ENCODE data around the gene KCNH1. TPM values are rescaled to one million over a fixed set of nuclear protein-coding genes. Genes with fewer than 3 reads are reported as not detected.

The KCNH1 gene
- total and polyA plus RNA-seq, 10 of the 15 experiments (the other 5 are each of a cell fraction or from before 2014, with no cell fraction given): 0.02 to 0.04 (median 0.04) TPM; not detected in 7

DNA sequence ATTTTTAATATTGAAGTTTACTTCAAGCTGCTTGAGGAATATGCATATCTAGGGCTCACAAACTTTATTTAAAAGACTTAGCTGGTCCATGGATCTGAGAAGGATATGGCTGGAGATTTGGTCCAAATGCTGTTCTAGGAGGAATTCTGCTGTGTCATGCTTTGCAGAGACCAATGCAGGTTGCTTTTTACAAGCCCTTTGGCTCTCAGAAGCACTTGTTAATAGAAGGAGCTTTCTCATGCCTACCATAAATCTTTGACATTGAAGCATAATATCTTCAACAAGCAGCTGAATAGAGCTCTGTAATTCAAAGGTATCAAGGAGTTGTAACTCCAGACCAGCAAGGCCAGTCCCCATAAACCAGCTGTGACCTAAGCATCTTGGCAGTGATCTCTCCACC is 506.2 kb downstream of the KCNH1 start (continued):
- no peak for TF ChIP-seq EZH2 (IDR thresholded peaks at IDR 0.05; ENCODE audit: borderline replicate concordance, control insufficient read depth, low read depth, low read length)
- TF ChIP-seq, protein P1, sequence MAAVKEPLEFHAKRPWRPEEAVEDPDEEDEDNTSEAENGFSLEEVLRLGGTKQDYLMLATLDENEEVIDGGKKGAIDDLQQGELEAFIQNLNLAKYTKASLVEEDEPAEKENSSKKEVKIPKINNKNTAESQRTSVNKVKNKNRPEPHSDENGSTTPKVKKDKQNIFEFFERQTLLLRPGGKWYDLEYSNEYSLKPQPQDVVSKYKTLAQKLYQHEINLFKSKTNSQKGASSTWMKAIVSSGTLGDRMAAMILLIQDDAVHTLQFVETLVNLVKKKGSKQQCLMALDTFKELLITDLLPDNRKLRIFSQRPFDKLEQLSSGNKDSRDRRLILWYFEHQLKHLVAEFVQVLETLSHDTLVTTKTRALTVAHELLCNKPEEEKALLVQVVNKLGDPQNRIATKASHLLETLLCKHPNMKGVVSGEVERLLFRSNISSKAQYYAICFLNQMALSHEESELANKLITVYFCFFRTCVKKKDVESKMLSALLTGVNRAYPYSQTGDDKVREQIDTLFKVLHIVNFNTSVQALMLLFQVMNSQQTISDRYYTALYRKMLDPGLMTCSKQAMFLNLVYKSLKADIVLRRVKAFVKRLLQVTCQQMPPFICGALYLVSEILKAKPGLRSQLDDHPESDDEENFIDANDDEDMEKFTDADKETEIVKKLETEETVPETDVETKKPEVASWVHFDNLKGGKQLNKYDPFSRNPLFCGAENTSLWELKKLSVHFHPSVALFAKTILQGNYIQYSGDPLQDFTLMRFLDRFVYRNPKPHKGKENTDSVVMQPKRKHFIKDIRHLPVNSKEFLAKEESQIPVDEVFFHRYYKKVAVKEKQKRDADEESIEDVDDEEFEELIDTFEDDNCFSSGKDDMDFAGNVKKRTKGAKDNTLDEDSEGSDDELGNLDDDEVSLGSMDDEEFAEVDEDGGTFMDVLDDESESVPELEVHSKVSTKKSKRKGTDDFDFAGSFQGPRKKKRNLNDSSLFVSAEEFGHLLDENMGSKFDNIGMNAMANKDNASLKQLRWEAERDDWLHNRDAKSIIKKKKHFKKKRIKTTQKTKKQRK (IDR thresholded peaks at IDR 0.05; ENCODE audit: low read depth, low read length): no peak
- TF ChIP-seq, protein P2, sequence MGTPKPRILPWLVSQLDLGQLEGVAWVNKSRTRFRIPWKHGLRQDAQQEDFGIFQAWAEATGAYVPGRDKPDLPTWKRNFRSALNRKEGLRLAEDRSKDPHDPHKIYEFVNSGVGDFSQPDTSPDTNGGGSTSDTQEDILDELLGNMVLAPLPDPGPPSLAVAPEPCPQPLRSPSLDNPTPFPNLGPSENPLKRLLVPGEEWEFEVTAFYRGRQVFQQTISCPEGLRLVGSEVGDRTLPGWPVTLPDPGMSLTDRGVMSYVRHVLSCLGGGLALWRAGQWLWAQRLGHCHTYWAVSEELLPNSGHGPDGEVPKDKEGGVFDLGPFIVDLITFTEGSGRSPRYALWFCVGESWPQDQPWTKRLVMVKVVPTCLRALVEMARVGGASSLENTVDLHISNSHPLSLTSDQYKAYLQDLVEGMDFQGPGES (IDR thresholded peaks at IDR 0.05): no peak
- TF ChIP-seq SIN3A (IDR thresholded peaks at IDR 0.05; ENCODE audit: low read depth, low read length): no peak

Other genes with a start within 250 kb of the KCNH1 start
- gene RCOR3, start 125.2 kb upstream of the KCNH1 start, total RNA-seq (2014; rRNA removed): 14.9 and 18.5 TPM in 2 replicates
- gene RCOR3, start 125.2 kb upstream of the KCNH1 start, total RNA-seq (2014; rRNA removed; fragmentation: Illumina TruSeq; extraction: Trizol): 22.3 and 26.9 TPM in 2 replicates
- gene RCOR3, start 125.2 kb upstream of the KCNH1 start, total RNA-seq (2021): 24.8 and 25.2 TPM in 2 replicates
- 55.0 and 55.5 TPM in 2 replicates for gene RCOR3, start 125.2 kb upstream of the KCNH1 start, polyA plus RNA-seq (2011; rRNA removed)
- gene RCOR3, start 125.2 kb upstream of the KCNH1 start, polyA plus RNA-seq (2014; fragmentation: Illumina TruSeq; extraction: Trizol): 28.8 and 29.9 TPM in 2 replicates
- 1 to 10 TPM; 8.0 to 8.2 TPM for gene RCOR3, start 125.2 kb upstream of the KCNH1 start, polyA plus RNA-seq (2014; fragmentation: Nextera tagmentation; extraction: Ambion mirVana)
- gene RCOR3, start 125.2 kb upstream of the KCNH1 start, polyA plus RNA-seq (2014; rRNA removed): 20.2 and 26.6 TPM in 2 replicates
- 10 to 100 TPM; 25.0 to 26.8 TPM for gene RCOR3, start 125.2 kb upstream of the KCNH1 start, polyA plus RNA-seq (2016; fragmentation: Nextera tagmentation; extraction: Ambion mirVana)
- gene TRAF5, start 192.7 kb upstream of the KCNH1 start, total RNA-seq (2014; rRNA removed): 35.3 and 36.1 TPM in 2 replicates
- 25.0 and 26.5 TPM in 2 replicates for gene TRAF5, start 192.7 kb upstream of the KCNH1 start, total RNA-seq (2014; rRNA removed; fragmentation: Illumina TruSeq; extraction: Trizol)
- gene TRAF5, start 192.7 kb upstream of the KCNH1 start, total RNA-seq (2021): 25.7 and 27.6 TPM in 2 replicates
- gene TRAF5, start 192.7 kb upstream of the KCNH1 start, polyA plus RNA-seq (2011; rRNA removed): 36.5 and 49.7 TPM in 2 replicates
- 36.4 and 48.6 TPM in 2 replicates for gene TRAF5, start 192.7 kb upstream of the KCNH1 start, polyA plus RNA-seq (2014; fragmentation: Illumina TruSeq; extraction: Trizol)
- gene TRAF5, start 192.7 kb upstream of the KCNH1 start, polyA plus RNA-seq (2014; fragmentation: Nextera tagmentation; extraction: Ambion mirVana): 10 to 100 TPM; 10.6 to 11.8 TPM
- 30.8 and 34.4 TPM in 2 replicates for gene TRAF5, start 192.7 kb upstream of the KCNH1 start, polyA plus RNA-seq (2014; rRNA removed)
- gene TRAF5, start 192.7 kb upstream of the KCNH1 start, polyA plus RNA-seq (2016; fragmentation: Nextera tagmentation; extraction: Ambion mirVana): 10 to 100 TPM; 16.7 to 19.7 TPM

All from GM12878 (cell line).